CD4-positive, CD25-positive, alpha-beta regulatory T cell (primary cell): Measurements from ENCODE around the gene PLEKHB2. TPM values are rescaled to one million over a fixed set of nuclear protein-coding genes. Genes with fewer than 3 reads are reported as not detected.
"Not testable (repeated sequence)": the region's sequence is repeated elsewhere in the genome, so short reads cannot be mapped to it uniquely, and the experiment has no call there.

Experiments
- ATAC-seq, 2 donors: fragments of 150-1000 bp; cut with Tn5 transposase; one replicate each; pipeline ENCODE4 v1.10.0; 2021; ENCODE audit warnings: low read depth in 2 of 2, moderate number of reproducible peaks in 2 of 2, moderate library complexity in 1 of 2
- DNase-seq, 3 donors: peaks; one replicate each; pipeline versions ENCODE4 v3.0.0 to v3.0.0-alpha.2; 2012 to 2022; ENCODE audit warnings: mixed read lengths in 1 of 3
- H3K27ac ChIP-seq: one replicate; pipeline ENCODE4 v1.7.0; 2013; ENCODE audit warnings: mild to moderate bottlenecking, low read length; ENCODE audit not compliant: insufficient read depth, poor library complexity, severe bottlenecking
- H3K27me3 ChIP-seq: one replicate; pipeline ENCODE4 v1.7.0; 2013; ENCODE audit warnings: low read length; ENCODE audit not compliant: control insufficient read depth, insufficient read depth
- H3K36me3 ChIP-seq: one replicate; pipeline ENCODE4 v1.7.0; 2013; ENCODE audit warnings: mild to moderate bottlenecking, low read length, moderate library complexity; ENCODE audit not compliant: control insufficient read depth, insufficient read depth
- H3K4me1 ChIP-seq: 2 replicates; pipeline ENCODE4 v1.7.0; 2013; ENCODE audit warnings: mild to moderate bottlenecking, low read length; ENCODE audit not compliant: insufficient read depth, control insufficient read depth, poor library complexity, severe bottlenecking
- H3K4me3 ChIP-seq: one replicate; pipeline ENCODE4 v1.7.0; 2013; ENCODE audit warnings: low read depth, mild to moderate bottlenecking, low read length, moderate library complexity
- H3K9me3 ChIP-seq, 2 experiments: 1 replicate in 1 of 2; 2 replicates in 1 of 2; pipeline ENCODE4 v1.7.0; 2013; ENCODE audit warnings: low read length in 2 of 2, mild to moderate bottlenecking in 1 of 2, moderate library complexity in 1 of 2; ENCODE audit not compliant: control insufficient read depth in 2 of 2
- H3K27ac Mint-ChIP-seq, 3 donors: one replicate each; pipeline ENCODE4 v1.8.0; 2020 to 2022; ENCODE audit warnings: mild to moderate bottlenecking in 3 of 3, mixed read lengths in 3 of 3, moderate library complexity in 2 of 3
- H3K27me3 Mint-ChIP-seq: one replicate; pipeline ENCODE4 v1.8.0; 2022; ENCODE audit warnings: mild to moderate bottlenecking, mixed read lengths
- H3K36me3 Mint-ChIP-seq: one replicate; pipeline ENCODE4 v1.8.0; 2020; ENCODE audit warnings: mixed read lengths
- H3K4me1 Mint-ChIP-seq, 4 donors: one replicate each; pipeline ENCODE4 v1.8.0; 2020 to 2022; ENCODE audit warnings: mixed read lengths in 4 of 4, mild to moderate bottlenecking in 1 of 4
- H3K4me3 Mint-ChIP-seq, 4 donors: one replicate each; pipeline ENCODE4 v1.8.0; 2020 to 2022; ENCODE audit warnings: mild to moderate bottlenecking in 4 of 4, mixed read lengths in 4 of 4, moderate library complexity in 3 of 4
- H3K9me3 Mint-ChIP-seq, 7 donors: one replicate each; pipeline ENCODE4 v1.8.0; 2020 to 2022; ENCODE audit warnings: mixed read lengths in 7 of 7, mild to moderate bottlenecking in 3 of 7, moderate library complexity in 2 of 7
- polyA plus RNA-seq, 4 donors: library from polyadenylated mRNA; unstranded; fragments of 300-500 nt; fragmentation: Illumina TruSeq; gene quantifications; one replicate each; pipeline ENCODE4 v1.2.3, GENCODE V29; 2021
- total RNA-seq: library from RNA; stranded (reverse); gene quantifications from one replicate; pipeline ENCODE4 v1.2.3, GENCODE V29; 2022

PLEKHB2 gene
- total and polyA plus RNA-seq, 5 donors from 2014 or later = 64.3 to 85.5 (median 74.3) TPM

DNA sequence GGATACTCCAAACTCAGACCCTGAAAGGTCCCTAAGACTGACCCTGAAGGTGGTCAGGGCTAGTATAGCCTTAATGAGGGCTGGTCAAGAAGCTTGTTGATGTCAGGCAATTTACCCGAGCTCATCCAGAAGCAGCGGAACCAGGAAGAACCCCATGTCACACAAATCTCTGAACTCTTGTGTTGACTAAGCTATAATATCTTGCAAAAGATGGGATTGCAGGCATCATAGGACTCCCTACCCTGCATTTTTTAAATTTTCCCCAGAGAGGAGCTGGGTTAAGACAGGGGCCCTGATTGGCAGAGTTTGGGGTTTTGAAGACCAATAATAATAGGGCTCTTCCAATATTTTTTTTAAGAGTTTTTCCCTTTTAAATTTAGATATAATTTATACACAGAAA, 2.0 kb upstream of the PLEKHB2 start:
- peak overlapping the region in 3 of 4 donors; percentile 26 to 69 (median 63) for H3K4me3 Mint-ChIP-seq
- peaks cover 22 to 44% (median 34%) of the 10 kb centered on the region in 4 donors for H3K4me1 Mint-ChIP-seq
- no peak overlapping the region for H3K4me3 ChIP-seq
- no peaks in the 10 kb centered on the region for H3K9me3 Mint-ChIP-seq
- DNase-seq (no peak), ATAC-seq (no peak)
- H3K36me3 Mint-ChIP-seq = no peaks in the 10 kb centered on the region
- H3K27me3 ChIP-seq = no peaks in the 10 kb centered on the region
- no peaks in the 10 kb centered on the region for H3K9me3 ChIP-seq
- peak overlapping the region; percentile 73 to 91 (median 87) for H3K27ac Mint-ChIP-seq
- H3K4me1 ChIP-seq = peaks cover 36% of the 10 kb centered on the region
- peak overlapping the region; percentile 98 for H3K27ac ChIP-seq
- no peaks in the 10 kb centered on the region for H3K36me3 ChIP-seq
- no peaks in the 10 kb centered on the region for H3K27me3 Mint-ChIP-seq

DNA sequence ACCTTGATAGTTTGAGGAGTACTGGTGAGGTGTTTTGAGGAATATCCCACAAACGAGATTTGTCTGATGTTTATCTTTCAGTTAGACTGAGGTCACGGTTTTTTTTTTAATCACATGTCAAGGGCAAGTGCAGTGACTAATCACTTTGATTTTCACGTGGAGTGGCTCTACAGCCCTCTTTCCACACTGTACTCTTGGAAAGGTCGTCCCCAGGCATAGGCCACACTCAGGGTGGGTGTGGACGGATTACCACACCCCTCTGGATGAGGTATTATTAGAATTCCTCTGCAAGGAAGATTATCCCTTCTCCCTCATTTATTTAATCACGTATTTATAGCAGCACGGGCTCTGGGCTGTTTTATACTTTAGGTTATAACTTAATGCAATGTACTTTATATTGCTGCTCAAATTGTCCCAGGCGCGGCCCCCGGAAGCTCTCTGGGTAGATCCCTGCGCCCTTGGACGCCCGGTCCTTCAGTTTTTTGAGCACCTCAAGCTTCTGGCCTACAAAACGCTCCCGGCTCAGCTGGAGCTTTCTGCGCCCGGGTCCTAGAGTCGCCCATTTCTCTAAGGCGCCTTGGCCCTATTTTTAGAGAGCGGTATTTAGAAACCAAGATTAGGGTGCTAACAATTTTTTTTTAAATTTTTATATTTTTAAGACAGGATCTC, 515 bp upstream of the PLEKHB2 start:
- no peaks in the 10 kb centered on the region for H3K27me3 ChIP-seq
- peak overlapping the region; percentile 90 to 99 (median 96) for H3K4me3 Mint-ChIP-seq
- no peaks in the 10 kb centered on the region for H3K27me3 Mint-ChIP-seq
- H3K36me3 ChIP-seq = no peaks in the 10 kb centered on the region
- peak; percentile 57 to 76 (median 64) for DNase-seq
- peaks cover 32 to 55% (median 44%) of the 10 kb centered on the region in 4 donors for H3K4me1 Mint-ChIP-seq
- peak overlapping the region; percentile 89 to 99 (median 97) for H3K27ac Mint-ChIP-seq
- H3K4me3 ChIP-seq = peak overlapping the region; percentile 89
- H3K9me3 Mint-ChIP-seq = no peaks in the 10 kb centered on the region
- H3K27ac ChIP-seq = peak overlapping the region; percentile 98
- no peaks in the 10 kb centered on the region for H3K36me3 Mint-ChIP-seq
- H3K9me3 ChIP-seq = no peaks in the 10 kb centered on the region
- ATAC-seq = peak; percentile 64 to 69
- peaks cover 36% of the 10 kb centered on the region for H3K4me1 ChIP-seq

DNA sequence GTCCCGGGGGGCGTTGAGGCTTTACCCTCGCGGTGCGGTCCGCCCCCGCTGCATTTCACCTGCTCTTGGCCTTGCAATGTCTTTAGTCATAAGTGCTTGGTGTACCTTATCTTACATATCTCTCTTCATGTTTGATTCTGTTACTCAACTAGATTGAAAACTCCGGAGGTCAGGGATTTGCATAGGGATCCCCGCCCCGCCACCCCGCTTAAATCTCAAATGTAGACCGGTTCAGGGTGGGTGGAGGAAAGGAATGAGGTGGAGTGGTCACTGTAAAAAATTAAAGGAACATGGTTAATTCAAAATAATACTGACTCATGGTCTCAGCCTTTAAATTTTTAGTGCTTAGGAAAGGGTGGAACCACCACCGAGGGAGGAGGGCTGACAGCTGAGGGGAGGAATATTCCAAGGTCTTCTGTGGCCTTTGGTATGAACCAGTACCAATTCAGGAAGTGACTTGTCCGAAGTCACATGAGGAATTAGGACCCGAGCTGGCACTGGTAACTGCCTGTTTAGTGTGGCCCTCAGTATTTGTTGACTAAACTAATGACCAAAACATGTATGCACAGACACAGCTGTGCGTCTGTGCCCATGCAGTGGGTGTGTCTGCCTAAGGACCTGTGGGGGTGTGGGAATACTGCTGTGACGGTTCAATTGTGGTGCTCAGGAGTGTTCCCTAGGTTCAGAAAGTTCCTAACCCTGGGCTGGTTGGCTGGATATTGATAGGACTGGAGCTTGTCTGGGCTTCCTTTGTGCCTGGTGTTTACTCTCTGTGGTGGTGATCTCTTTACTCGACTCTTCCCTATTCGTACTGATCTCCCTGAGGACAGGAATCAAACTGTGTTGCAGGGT, 1.0 kb downstream of the PLEKHB2 start:
- no peaks in the 10 kb centered on the region for H3K27me3 Mint-ChIP-seq
- H3K4me1 Mint-ChIP-seq = peaks cover 40 to 70% (median 54%) of the 10 kb centered on the region in 4 donors
- ATAC-seq (no peak), DNase-seq (peak in 2 of 3 donors; percentile 20 to 39)
- peak overlapping the region; percentile 89 for H3K4me3 ChIP-seq
- H3K9me3 ChIP-seq = no peaks in the 10 kb centered on the region
- no peaks in the 10 kb centered on the region for H3K27me3 ChIP-seq
- peaks cover 8% of the 10 kb centered on the region for H3K36me3 Mint-ChIP-seq
- peaks cover 8% of the 10 kb centered on the region for H3K36me3 ChIP-seq
- peak overlapping the region; percentile 98 for H3K27ac ChIP-seq
- H3K4me1 ChIP-seq = peaks cover 38% of the 10 kb centered on the region
- H3K4me3 Mint-ChIP-seq = peak overlapping the region; percentile 90 to 99 (median 96)
- H3K9me3 Mint-ChIP-seq = no peaks in the 10 kb centered on the region
- H3K27ac Mint-ChIP-seq = peak overlapping the region; percentile 89 to 99 (median 99)

DNA sequence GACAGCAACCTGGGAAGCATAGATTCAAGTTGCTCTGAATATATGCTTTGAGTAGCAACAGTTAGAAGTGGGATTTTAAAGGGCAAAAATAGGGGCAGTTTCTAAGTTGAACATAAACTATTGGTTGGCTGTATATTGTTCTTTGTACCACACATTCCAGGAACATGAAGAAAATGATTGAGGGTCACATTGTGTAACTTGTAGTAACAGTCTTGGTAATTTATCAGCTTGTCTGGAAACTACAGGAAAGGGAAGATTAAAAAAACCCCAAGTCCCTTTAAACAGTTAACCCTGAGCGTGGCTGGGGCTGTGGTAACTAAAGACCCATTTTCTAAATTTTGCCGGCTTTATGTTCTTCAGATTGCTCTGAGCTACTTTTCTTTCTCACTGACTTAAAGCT, 7.4 kb downstream of the PLEKHB2 start:
- Mint-ChIP-seq H3K4me1 (peaks cover 44 to 87% (median 63%) of the 10 kb centered on the region in 4 donors), H3K27ac (peak overlapping the region in 2 of 3 donors; percentile 66 to 84), H3K9me3 (no peaks in the 10 kb centered on the region), H3K4me3 (peak overlapping the region in 2 of 4 donors; percentile 3 to 25), H3K36me3 (peaks cover 38% of the 10 kb centered on the region), H3K27me3 (no peaks in the 10 kb centered on the region)
- H3K36me3 ChIP-seq = peaks cover 26% of the 10 kb centered on the region
- H3K27ac ChIP-seq = no peak overlapping the region
- ATAC-seq (no peak), DNase-seq (no peak)
- peaks cover 18% of the 10 kb centered on the region for H3K4me1 ChIP-seq
- H3K27me3 ChIP-seq = no peaks in the 10 kb centered on the region
- H3K4me3 ChIP-seq = no peak overlapping the region
- no peaks in the 10 kb centered on the region for H3K9me3 ChIP-seq

DNA sequence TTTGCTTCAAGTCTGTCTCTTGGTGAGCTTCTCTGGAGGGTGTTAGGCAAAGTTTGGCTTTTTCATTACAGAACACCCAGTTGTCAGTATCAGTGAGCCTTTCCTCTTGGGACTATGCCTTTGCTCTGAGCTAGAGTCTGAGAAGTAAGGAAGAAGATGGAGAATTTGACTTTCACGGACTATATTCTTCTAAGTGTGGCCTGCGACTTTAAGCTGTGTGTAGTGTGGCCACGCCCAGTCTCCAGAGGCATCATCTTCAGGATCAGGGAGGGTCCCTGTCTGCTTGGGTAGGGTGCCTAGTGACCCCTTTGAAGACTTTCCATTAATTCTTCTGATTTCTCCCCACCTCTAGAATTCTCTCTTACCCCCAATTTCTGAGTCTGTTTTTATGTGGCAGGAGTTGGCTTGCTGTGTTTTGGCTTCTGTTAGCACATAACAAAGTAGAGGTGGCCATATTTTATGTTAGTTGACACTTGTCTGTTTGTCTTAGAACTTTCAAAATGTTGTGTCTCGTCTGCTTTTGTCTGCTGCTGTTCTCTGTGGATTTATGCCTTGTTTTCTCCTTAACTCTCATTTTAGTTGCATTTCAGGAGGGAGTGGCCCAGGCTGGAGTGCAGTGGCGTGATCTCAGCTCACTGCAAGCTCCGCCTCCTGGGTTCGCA, 8.6 kb downstream of the PLEKHB2 start:
- Mint-ChIP-seq H3K4me1 (peaks cover 45 to 83% (median 62%) of the 10 kb centered on the region in 4 donors), H3K9me3 (no peaks in the 10 kb centered on the region), H3K36me3 (peaks cover 42% of the 10 kb centered on the region), H3K4me3 (peak overlapping the region in 1 of 4 donors; percentile 12), H3K27ac (peak overlapping the region in 2 of 3 donors; percentile 62 to 84), H3K27me3 (no peaks in the 10 kb centered on the region)
- H3K4me1 ChIP-seq = peaks cover 15% of the 10 kb centered on the region
- no peak for DNase-seq
- H3K27ac ChIP-seq = no peak overlapping the region
- no peaks in the 10 kb centered on the region for H3K9me3 ChIP-seq
- ATAC-seq = no peak
- peaks cover 26% of the 10 kb centered on the region for H3K36me3 ChIP-seq
- H3K4me3 ChIP-seq = no peak overlapping the region
- H3K27me3 ChIP-seq = no peaks in the 10 kb centered on the region

DNA sequence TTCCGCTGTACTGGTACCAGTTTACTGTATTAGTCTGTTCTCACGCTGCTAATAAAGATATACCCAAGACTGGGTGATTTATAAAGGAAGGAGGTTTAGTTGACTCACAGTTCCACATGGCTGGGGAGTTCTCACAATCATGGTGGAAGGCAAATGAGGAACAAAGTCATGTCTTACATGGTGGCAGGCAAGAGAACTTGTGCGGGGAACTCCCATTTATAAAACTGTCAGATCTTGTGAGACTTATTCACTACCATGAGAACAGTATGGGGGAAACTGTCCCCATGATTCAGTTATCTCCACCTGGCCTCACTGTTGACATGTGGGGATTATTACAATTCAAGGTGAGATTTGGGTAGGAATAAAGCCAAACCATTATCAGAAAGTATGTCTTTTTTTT, 9.8 kb downstream of the PLEKHB2 start:
- not testable (repeated sequence) for H3K27me3 Mint-ChIP-seq, H3K4me3 ChIP-seq, H3K27ac ChIP-seq, H3K9me3 ChIP-seq, DNase-seq, H3K9me3 Mint-ChIP-seq, ATAC-seq, H3K27me3 ChIP-seq
- Mint-ChIP-seq H3K27ac (peak overlapping the region in 2 of 3 donors; percentile 62 to 84), H3K4me1 (peaks cover 46 to 82% (median 63%) of the 10 kb centered on the region in 4 donors), H3K36me3 (peaks cover 46% of the 10 kb centered on the region), H3K4me3 (peak overlapping the region in 1 of 4 donors; percentile 31)
- Histone ChIP-seq H3K36me3 (peaks cover 29% of the 10 kb centered on the region), H3K4me1 (peaks cover 15% of the 10 kb centered on the region)

DNA sequence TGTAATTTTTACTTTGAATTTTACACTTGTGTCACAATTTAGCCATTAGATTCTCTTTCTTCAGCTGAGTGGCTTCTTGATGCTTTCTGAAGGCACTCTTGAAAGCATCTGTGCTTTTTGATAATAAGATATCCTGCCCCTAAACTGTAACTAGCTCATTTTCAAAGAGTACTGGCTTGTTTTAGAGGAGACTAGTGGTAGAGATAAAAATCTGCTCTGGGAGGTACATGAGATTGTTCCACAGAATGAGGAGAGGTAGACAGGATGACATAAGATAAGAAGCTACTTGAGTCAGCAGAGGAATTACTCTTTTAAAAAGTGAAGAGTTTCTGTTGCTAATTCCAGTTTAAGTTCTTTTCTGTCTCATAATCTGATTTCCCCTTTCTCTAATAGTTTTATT, 10.6 kb downstream of the PLEKHB2 start:
- H3K27me3 ChIP-seq = no peaks in the 10 kb centered on the region
- no peaks in the 10 kb centered on the region for H3K27me3 Mint-ChIP-seq
- H3K9me3 Mint-ChIP-seq = no peaks in the 10 kb centered on the region
- H3K9me3 ChIP-seq = no peaks in the 10 kb centered on the region
- H3K4me1 Mint-ChIP-seq = peaks cover 39 to 79% (median 57%) of the 10 kb centered on the region in 4 donors
- no peak overlapping the region for H3K4me3 Mint-ChIP-seq
- H3K4me3 ChIP-seq = no peak overlapping the region
- H3K27ac Mint-ChIP-seq = peak overlapping the region; percentile 56 to 66 (median 56)
- H3K4me1 ChIP-seq = peaks cover 15% of the 10 kb centered on the region
- ATAC-seq = no peak
- H3K36me3 ChIP-seq = peaks cover 23% of the 10 kb centered on the region
- no peak for DNase-seq
- H3K27ac ChIP-seq = no peak overlapping the region
- peaks cover 43% of the 10 kb centered on the region for H3K36me3 Mint-ChIP-seq
